Measurements from ENCODE around the gene CD84.
"Not testable (repeated sequence)": the region's sequence is repeated elsewhere in the genome, so short reads cannot be mapped to it uniquely, and the experiment has no call there.

Gene CD84, protein sequence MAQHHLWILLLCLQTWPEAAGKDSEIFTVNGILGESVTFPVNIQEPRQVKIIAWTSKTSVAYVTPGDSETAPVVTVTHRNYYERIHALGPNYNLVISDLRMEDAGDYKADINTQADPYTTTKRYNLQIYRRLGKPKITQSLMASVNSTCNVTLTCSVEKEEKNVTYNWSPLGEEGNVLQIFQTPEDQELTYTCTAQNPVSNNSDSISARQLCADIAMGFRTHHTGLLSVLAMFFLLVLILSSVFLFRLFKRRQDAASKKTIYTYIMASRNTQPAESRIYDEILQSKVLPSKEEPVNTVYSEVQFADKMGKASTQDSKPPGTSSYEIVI

DNA sequence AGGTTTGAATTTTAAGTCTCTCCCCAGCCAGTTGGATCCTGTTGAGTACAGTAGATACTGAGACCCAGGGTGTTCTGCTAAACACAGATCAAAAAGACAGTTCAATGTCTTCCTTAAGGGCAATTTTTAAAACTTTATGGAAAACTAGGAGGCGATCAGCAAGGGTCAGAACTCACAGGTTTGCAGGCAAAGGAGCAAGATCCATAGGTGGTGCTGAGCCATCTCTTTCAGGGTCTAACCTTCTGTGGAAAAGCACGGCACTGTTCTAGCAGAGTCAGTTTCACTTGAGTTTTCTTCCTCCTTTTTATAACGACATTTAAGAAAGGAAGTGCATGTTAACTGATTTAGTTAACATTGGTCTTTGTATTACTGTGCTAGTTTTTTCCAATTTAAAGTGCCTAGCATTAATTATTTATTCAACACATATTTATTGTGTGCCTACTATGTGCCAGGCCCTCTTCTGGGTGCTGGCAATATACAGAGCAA, at the start of gene CD84:
Gene CD84, minus strand, starts transcription at position 281 of the 486 bp plus-strand sequence. Its CDS starts 59 bp downstream, at position 222.
- DNase-seq (ENCODE audit: insufficient read length, low spot score): no peak

DNA sequence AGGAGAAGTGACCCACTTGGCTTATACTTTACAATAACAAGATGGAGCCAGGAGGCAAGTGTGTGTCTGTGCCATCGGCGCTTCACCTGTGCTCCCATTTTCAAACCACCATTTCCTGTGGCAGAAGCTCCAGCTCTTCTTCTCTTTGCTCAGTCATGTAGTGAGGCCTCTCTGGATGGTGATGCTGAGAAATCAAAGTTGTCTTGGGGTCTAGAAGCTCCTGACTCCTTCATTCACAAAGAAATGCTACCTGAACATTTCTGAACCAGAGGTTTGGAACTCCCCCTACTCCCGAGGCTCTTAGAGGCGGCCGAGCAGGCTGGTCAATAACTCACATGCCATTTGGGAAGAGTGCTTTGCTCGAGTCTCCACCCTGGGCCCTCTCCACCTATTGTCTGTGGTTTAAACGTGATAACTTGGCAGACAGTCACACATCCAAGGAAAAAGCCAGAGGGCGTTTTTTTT, 49.5 kb upstream of the CD84 start:
- FAIRE-seq (no peak), DNase-seq (ENCODE audit: insufficient read length, low spot score) (no peak)

More for the DNA sequence above, at the start of gene CD84:
- FAIRE-seq: no peak

DNA sequence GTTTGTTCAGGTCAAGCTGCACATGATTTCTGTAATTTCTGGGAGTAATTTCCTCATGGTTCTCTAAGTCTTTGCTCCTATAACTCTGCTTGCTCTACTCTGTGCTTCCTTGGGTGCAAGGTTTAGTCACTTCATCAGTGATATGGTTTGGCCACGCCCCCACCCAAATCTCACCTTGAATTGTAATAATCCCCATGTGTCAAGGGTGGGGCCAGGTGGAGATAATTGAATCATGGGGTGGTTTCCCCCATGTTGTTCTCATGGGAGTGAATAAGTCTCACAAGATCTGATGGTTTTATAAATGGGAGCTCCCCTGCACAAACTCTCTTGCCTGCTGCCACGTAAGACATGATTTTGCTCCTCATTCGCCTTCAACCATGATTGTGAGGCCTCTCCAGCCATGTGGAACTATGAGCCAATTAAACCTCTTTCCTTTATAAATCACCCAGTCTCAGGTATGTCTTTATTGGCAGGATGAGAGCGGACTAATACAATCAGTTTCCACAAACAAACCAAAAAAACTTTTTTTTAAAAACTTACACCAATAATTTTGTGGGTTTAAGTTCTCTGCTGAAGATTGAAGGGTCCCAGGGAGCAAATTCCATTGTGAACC, 48.5 kb upstream of the CD84 start:
- not testable (repeated sequence) for DNase-seq (ENCODE audit: insufficient read length, low spot score); FAIRE-seq

DNA sequence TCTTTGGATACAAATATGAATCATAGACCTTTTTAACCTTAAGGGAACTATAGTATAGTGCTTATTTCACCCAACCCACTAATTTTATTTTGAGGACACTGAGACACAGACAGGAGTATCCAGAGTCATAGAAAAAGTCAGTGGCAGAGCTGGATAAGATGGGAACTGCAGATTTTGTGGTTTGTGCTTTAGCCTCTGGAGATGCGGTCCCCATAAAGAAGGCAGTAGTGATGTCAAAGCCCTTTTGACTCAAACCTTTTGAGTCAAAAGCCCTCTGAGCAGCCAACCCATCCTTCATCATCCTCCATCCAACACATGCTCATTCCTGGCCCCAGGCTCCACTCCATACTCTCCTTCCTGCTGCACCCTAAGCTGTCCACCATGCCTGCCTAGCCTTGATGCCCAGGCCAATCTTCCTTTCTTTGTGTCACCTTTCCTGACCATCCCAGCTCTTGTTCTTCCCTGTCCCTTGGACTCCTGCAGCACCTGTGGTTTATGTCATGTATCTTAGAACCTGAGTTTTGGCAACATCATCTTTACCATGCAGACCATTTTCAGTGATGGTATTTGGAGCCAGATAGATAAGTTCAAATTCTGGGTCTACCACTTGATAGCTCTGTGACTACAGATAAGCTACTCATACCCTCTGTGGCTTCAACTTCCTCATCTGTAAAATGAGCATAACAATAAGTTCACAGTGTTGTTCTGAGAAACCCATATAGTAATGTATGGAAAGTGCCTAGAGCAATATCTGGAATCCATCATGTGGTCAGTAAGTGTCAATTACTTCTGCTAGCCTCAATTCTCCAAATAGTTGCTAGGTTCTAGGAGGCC, 47.4 kb upstream of the CD84 start:
- DNase-seq (ENCODE audit: insufficient read length, low spot score): no peak

DNA sequence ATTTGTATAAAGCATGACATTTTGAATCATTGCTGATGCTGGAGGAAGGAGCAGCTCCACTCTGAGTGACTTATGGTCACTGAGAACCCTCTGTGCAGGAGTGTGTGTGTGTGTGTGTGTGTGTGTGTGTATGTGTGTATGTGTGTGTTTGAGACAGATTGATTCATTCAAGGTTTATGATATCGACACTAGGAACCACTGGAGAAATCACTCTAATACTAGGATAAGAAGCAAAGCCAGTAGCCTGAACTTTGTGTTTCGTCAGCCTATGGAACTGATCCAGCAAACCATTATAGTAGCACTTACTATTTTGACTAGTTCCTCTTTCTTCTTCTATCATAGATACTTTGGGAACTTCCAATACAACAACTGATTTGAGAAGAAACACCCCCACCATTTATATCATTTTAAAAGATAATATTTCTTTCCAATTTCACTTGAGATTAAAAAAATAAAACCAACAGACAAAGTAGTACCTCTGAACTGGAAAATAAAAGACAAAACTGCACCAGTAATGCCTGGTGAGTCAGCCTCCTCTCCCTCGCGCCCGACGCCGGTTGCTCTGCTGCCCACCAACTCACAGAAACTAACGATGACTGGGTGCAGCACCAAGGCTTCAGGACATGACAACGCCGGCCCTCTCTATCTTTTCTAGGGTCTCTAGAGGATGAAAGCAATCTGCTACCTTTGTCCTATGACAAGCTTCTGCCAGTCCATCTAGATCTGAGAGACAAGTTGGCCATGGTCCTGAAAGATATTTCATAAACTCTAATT, 46.6 kb upstream of the CD84 start:
- no peak for FAIRE-seq
- no peak for DNase-seq (ENCODE audit: insufficient read length, low spot score)

More for the DNA sequence above, 47.4 kb upstream of the CD84 start:
- FAIRE-seq: no peak

DNA sequence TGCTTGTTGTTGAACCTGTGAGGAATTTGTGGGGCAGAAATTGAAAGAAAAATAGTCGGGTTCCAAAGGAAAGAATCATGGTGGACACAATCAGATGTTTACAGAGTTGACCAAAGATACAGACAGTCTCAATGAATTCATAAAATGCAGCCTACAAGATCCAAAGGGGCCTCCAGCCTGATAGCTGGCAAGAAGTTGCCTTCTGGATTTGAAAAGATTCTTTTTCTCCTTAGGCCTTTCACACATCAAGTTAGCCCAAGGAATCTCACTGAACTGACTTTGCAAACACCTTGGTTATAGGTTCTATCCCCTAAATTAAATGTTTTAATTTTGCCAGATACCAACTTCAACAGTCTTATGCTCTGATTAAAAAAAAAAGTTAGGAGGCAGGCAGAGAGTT, 46.0 kb upstream of the CD84 start:
- DNase-seq (ENCODE audit: insufficient read length, low spot score): no peak
- FAIRE-seq: no peak

DNA sequence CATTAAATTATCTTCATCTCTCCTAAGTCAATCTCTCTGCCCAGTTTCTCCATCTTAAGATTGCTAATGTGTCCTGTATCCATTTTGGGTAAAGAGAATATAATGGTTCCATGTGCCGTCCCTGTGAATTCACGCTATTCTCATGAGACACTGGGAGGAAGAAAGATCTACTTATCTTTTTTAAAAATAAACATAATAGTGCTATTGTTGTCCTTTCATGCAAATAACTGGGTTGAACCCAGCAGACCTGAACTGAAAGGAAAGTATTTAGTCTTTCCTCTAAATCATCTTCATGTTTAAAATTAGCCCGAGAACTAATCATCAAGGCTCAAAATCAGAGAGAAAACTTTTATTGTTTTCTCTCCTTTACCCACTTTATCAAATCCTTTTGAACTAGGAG, 45.2 kb upstream of the CD84 start:
- FAIRE-seq (no peak), DNase-seq (ENCODE audit: insufficient read length, low spot score) (no peak)

DNA sequence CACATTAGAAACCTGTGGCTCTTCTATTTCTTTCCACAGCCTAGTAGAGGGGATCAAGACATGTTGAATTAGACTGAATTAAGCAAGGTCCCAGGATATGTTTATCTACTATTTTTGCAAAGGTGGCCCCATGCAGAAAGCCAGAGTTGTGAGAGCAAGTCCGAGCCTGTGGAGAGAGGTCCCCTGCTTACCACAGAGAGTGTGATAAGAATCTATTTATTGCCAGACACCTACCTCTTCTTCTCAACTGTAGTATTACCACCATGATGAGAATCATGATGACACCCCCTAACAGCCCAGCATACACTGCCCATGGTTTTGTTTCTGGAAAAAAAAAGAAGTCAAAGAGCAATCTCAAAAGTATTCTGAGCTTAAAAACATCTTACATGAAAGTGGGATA, 44.6 kb upstream of the CD84 start:
- no peak for FAIRE-seq

DNA sequence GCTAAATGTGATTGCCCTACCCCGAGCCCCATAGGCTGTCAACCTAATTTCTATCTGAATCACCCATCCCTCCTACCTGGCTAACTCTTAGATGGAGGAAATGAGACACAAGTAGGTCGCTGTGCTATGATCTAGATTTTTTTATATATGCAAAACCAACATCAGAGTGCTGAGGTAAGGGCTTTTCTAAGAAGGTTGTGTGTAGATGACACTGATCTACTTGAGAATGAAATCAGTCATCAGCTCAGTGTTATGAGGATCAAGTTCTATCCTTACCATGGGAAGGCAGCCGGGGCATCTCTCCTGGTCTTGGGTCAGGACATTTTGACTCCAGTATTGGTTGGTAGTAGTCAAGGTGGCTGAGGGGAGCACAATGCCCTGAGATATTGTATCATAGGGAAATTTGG, 43.9 kb upstream of the CD84 start:
- FAIRE-seq: no peak
- no peak for DNase-seq (ENCODE audit: insufficient read length, low spot score)

More for the DNA sequence above, 44.6 kb upstream of the CD84 start:
- DNase-seq (ENCODE audit: insufficient read length, low spot score): no peak

DNA sequence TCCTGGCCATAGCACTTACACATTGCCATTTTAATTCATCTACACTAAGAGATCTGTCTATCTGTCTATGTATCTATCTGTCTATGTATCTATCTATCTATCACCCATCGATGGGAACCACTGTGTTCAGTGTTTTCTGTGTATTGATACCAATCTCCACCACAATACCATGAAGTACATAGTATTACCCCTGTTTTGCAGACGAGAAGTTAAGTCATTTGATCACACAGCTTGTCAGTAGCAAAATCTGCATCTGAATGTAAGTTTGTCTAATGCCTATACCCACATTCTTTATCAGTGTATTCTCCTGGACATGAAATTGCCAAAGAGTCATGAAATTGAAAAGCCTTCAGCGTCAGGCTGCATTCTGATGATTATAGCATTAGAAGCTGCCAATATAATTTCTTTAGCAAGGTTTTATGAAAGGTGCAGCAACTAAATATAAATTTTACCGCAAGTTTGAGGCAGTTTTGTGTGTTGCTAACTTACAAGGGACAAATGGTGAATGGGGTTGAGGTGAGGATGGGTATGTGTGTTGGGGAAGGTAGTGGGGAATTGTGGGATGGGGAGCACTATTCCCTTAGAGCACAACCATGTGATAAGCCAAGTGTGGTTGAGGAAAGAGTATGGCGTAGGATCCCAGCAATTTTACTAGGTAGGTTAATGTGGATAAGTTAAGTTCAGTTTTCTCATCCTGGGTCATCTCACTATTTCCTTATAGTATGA, 43.4 kb upstream of the CD84 start:
- no peak for FAIRE-seq
- no peak for DNase-seq (ENCODE audit: insufficient read length, low spot score)

DNA sequence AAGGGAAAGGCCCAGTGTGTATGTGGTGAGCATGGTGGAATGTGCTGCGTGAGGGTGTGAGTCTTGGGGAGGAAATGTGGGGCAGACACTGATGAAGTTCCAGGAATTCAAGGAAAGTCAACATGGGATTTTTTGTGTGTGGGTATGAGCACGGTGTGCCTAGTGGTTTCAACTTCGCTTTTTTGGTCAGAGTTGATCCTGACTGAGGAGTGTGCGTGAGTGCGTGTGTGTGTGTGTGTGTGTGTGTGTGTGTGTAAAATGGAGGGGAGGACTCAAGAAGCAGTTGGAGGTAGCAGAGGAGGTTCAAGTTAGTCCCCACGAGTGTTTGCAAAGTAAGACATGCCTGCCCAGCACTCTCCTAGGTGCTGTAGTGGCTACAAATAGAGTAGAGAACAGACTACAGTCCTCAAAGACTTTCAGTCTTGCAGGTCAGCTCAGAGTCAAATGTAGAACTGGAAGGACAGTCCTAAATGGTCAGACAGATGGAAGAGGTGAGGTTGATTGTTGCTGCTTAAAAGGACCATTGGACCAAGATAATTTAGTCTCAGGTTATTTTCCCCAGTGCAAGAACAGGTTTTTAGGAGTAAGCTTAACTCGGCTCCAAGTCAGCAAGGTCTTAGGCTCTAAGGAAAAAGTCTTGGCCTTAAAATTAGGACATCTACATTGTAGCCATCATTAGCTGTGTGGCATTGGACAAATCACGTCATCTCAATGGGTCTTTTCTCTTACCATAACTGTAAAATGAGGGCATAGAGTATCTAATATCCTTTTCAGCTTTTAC, 42.5 kb upstream of the CD84 start:
- DNase-seq (ENCODE audit: insufficient read length, low spot score): no peak
- FAIRE-seq: no peak

DNA sequence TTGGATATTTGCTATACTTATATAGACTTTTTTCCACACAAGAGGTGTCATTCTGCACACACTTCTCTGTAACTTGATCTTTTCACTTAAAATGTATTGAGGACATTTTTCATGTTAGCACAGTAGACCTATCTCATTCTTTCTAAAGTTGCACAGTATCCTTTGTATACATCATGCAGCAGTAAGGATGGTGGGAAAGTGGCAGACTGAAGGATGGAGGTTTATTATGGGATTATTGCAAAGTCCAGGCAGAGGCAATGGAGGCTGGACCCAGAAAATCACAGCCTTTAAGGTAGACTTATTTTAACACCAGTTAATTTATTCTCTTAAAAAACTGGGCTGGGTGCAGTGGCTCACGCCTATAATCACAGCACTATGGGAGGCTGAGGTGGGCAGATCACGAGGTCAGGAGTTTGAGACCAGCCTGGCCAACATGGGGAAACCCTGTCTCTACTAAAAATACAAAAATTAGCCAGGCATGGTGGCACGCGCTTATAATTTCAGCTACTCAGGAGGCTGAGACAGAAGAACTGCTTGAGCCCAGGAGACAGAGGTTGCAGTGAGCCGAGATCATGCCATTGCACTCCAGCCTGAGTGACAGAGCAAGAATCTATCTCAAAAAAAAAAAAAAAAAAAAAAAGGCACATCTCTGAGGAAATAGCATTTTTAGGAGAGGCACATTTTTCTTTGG, 41.8 kb upstream of the CD84 start:
- FAIRE-seq (no peak), DNase-seq (ENCODE audit: insufficient read length, low spot score) (no peak)

DNA sequence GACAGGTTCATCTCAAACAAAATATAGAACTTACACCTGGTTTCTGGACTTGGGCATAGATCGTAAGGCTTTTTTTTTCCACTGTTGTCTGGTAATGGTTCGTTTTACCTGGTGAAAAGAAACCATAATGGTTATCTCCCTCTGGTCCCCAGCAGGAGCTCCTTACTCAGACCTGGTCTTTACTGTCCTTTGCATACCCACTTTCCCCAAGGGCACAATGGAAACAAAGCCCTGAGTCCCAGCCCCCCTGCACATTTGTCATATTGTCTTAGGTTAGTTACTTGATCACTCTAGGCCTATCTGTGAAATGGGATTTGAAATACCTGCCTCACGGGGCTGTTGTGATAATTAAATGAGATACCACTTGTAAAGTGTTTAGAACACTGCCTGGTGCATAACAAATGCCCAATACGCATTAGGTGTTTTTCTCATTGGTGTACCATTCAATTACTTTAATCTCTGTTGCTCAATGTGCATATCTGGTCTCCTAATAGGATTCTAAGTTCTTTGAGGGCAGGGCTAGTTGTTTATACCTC, 40.5 kb upstream of the CD84 start:
- FAIRE-seq: no peak
- no peak for DNase-seq (ENCODE audit: insufficient read length, low spot score)

DNA sequence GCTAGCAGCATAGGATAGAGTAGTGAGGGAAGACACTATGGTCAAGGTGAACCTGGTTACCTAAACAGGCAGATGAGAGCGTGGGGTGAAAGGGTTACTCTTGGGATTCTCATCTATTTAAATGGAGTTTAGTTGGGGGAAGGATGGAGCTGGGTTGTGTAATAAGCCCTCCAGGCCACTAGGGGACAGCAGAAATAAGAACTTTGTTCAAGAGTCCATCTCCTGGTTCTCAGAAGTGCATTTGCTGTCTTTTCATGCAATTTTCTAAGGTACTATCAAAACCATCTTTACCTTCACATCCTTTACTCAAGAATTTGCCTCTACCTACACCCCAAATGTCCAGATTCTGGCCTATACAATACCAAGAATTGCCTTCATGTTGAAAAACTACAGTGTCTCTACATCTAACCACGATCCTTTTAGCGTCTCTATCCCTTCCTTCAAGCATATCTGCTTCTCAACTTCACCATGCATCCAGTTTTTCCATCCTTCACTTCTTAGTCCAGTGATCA, 39.5 kb upstream of the CD84 start:
- FAIRE-seq: no peak
- DNase-seq (ENCODE audit: insufficient read length, low spot score): no peak

DNA sequence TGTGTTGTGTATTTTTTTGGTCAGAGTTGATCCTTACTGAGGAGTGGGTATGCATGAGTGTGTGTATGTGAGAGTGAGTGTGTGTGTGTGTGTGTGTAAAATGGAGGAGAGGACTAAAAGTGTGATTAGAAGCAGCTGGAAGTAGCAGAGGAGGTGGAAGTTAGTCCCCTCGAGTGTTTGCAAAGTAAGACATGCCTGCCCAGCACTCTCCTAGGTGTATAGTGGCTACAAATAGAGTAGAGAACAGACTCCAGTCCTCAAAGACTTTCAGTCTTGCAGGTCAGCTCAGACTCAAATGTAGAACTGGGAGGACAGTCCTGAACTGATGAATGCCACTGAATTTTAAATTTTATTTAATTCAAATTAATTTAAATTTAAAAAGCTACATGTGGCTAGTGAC, 39.0 kb upstream of the CD84 start:
- FAIRE-seq (no peak), DNase-seq (ENCODE audit: insufficient read length, low spot score) (no peak)

DNA sequence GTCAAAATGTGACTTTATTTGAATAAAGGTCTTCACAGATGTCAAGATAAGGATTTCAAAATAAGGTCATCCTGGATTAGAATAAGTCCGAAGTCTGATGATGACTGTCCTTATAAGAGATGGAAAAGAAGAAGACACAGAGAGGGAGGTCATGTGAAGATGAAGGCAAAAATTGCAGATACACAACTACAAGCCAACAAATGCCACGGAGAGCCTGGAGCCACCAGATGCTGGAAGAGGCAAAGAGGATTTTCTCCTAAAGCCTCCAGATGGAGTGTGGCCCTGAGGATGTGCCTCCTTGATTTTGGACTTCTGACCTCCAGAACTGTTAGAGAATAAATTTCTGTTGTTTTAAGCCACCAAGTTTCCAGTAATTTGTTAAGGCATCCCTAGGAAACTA, 36.4 kb upstream of the CD84 start:
- no peak for FAIRE-seq
- no peak for DNase-seq (ENCODE audit: insufficient read length, low spot score)

DNA sequence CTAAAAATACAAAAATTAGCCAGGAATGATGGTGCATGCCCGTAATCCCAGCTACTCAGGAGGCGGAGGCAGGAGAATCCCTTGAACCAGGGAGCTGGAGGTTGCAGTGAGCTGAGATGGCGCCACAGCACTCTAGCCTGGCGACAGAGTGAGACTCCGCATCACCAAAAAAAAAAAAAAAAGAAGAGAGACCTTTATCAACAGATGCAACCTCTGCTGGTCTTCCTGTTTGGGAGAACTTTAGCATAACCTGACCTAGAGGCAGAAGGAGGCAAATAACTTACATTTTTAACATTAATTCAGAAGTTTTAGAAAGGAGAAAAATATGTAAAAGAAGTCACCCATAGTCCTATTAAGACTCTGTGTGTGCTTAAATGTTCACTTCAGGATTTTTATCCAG, 35.1 kb upstream of the CD84 start:
- FAIRE-seq (no peak), DNase-seq (ENCODE audit: insufficient read length, low spot score) (no peak)

DNA sequence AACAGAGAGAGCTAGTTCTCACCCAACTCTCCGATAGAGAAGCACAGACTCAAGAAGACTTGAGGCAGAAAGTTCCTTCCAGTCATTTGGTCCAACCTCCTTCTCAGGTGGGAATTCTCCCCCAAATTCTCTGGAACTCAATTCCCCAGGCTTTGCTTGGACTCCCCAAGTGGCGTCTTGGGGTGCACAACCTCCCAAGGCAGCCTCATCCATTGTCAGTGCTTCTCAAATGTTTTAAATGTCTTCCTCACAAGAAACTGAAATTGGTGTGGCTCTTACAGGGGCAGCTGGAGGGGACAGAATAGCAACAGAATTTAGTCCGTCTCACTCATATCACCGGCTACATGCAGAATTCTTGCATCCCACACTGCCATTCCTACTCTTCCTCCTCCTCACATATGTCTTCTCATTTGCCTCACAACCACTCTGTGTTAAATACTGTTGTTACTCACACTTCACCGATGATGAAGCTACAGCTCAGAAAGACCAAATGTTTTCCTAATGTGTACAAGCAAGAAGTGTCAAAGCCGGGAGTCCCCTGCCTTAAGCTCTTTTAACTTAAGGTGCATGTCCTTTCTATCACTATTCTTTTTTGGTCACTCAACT, 33.4 kb upstream of the CD84 start:
- no peak for FAIRE-seq

More for the DNA sequence above, 33.4 kb upstream of the CD84 start:
- no peak for DNase-seq (ENCODE audit: insufficient read length, low spot score)
